ENCODE measurements around the gene FAR2. TPM values are rescaled to one million over a fixed set of nuclear protein-coding genes. Genes with fewer than 3 reads are reported as not detected.
"Not testable (repeated sequence)": the region's sequence is repeated elsewhere in the genome, so short reads cannot be mapped to it uniquely, and the experiment has no call there.

FAR2 gene
- total RNA-seq, 1 donor: 22.5 TPM

GRCh38 chr12:29380536-29381523 lies 231.8 kb downstream of the FAR2 start, which contains the start of gene ERGIC2:
TSS of gene ERGIC2 (minus strand) at chr12:29381172. CDS start at chr12:29371633, 9,539 bp downstream.
- peak; percentile 100 for DNase-seq (ENCODE audit: low read depth)
- TF ChIP-seq CTCF (IDR thresholded peaks at IDR 0.05; ENCODE audit: insufficient read depth, low read length): no peak
- peak within 1 kb of the TSS; percentile 100 for H3K4me3 ChIP-seq (ENCODE audit: low read depth, low read length)

DNA sequence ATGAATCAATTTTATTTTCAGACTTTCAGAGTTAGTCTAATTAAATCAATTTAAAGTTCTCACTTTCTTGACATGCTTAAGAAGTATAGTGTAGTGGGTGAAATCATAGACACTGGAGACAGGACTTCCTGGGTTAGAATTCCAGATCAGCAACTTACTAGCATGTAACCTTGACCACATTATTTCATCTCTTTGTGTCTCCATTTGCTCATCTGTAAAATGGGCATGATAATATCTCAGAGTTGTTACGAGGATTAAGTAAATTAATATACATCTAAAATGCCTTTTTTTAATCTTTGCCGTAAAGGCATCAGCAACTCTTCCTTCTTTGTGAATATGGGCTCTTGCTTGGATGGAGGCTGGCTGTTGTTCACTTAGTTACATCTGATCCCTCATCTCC lies 233.2 kb downstream of the FAR2 start:
- no peak for TF ChIP-seq CTCF (IDR thresholded peaks at IDR 0.05; ENCODE audit: insufficient read depth, low read length)
- H3K4me3 ChIP-seq (ENCODE audit: low read depth, low read length): no peak overlapping the region
- DNase-seq (ENCODE audit: low read depth): no peak

DNA sequence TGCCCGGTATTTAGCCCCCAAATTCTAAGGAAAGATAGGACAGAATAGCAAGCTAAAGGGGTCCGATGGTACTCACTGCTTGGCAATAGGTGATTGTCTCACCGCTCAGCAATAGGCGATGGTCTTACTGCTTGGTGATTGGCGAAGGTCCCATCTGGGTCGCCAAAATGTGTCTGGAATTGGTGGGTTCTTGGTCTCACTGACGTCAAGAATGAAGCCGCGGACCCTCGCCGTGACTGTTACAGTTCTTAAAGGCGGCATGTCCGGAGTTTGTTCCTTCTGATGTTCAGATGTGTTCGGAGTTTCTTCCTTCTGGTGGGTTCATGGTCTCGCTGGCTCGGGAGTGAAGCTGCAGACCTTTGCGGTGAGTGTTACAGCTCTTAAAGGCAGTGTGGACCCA lies 236.1 kb downstream of the FAR2 start:
- H3K4me3 ChIP-seq (ENCODE audit: low read depth, low read length); DNase-seq (ENCODE audit: low read depth): not testable (repeated sequence)

Other genes starting within 250 kb of the FAR2 start
- gene ERGIC2, start 231.9 kb downstream of the FAR2 start, total RNA-seq (ENCODE audit: low replicate concordance): 13.2 and 112 TPM in 2 replicates